ENCODE data around the gene WASHC2C. TPM values are rescaled to one million over a fixed set of nuclear protein-coding genes. Genes with fewer than 3 reads are reported as not detected.
"Not testable (repeated sequence)": the region's sequence is repeated elsewhere in the genome, so short reads cannot be mapped to it uniquely, and the experiment has no call there.

The WASHC2C gene
- polyA plus RNA-seq, 1 donor from 2014 or later = 26.3 TPM

DNA sequence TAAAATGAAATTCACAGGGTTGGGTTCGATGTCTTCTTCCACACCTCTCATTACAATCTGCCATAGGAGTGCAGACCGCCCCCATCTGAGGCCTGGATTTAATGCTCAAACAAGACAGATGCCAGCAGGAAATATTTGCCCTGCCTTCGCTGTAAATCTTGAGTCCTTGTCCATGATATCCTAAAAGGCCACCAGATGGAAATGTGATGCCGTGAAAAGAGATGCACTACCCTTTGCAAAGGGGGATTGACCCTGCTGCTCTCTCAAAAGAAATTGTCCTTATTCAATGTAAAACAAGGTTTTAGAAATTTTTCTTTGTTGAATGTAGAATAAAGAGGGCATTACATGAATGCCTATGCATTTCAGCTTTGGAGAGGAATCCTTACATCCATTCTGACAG lies 82.8 kb downstream of the WASHC2C start:
- H3K9me3 ChIP-seq (ENCODE audit: low read length) = no peaks in the 10 kb centered on the region
- no peak overlapping the region for H3K4me3 ChIP-seq (ENCODE audit: low read length)
- no peak overlapping the region for H3K27ac ChIP-seq (ENCODE audit: low read length)
- H3K36me3 ChIP-seq (ENCODE audit: insufficient read depth, low read length) = no peaks in the 10 kb centered on the region
- H2AFZ ChIP-seq (ENCODE audit: low read depth, low read length) = no peak overlapping the region
- no peaks in the 10 kb centered on the region for H3K79me2 ChIP-seq (replicated peaks; ENCODE audit: insufficient read depth, low read length)
- no peaks in the 10 kb centered on the region for H3F3A ChIP-seq (ENCODE audit: insufficient read depth, low read length, poor library complexity, severe bottlenecking)
- no peak overlapping the region for H3K4me2 ChIP-seq (ENCODE audit: low read length)
- no peaks in the 10 kb centered on the region for H3K27me3 ChIP-seq (ENCODE audit: insufficient read depth, low read depth, low read length)
- TF ChIP-seq, protein P1, sequence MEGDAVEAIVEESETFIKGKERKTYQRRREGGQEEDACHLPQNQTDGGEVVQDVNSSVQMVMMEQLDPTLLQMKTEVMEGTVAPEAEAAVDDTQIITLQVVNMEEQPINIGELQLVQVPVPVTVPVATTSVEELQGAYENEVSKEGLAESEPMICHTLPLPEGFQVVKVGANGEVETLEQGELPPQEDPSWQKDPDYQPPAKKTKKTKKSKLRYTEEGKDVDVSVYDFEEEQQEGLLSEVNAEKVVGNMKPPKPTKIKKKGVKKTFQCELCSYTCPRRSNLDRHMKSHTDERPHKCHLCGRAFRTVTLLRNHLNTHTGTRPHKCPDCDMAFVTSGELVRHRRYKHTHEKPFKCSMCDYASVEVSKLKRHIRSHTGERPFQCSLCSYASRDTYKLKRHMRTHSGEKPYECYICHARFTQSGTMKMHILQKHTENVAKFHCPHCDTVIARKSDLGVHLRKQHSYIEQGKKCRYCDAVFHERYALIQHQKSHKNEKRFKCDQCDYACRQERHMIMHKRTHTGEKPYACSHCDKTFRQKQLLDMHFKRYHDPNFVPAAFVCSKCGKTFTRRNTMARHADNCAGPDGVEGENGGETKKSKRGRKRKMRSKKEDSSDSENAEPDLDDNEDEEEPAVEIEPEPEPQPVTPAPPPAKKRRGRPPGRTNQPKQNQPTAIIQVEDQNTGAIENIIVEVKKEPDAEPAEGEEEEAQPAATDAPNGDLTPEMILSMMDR (IDR thresholded peaks at IDR 0.05; ENCODE audit: poor library complexity, severe bottlenecking) = no peak
- no peak for TF ChIP-seq RAD21 (conservative IDR thresholded peaks at IDR 0.05)
- H3K9ac ChIP-seq (ENCODE audit: low read length) = no peak overlapping the region
- no peaks in the 10 kb centered on the region for H4K20me1 ChIP-seq (ENCODE audit: insufficient read depth)
- H3K9me2 ChIP-seq (ENCODE audit: insufficient read depth, low read length) = no peaks in the 10 kb centered on the region

DNA sequence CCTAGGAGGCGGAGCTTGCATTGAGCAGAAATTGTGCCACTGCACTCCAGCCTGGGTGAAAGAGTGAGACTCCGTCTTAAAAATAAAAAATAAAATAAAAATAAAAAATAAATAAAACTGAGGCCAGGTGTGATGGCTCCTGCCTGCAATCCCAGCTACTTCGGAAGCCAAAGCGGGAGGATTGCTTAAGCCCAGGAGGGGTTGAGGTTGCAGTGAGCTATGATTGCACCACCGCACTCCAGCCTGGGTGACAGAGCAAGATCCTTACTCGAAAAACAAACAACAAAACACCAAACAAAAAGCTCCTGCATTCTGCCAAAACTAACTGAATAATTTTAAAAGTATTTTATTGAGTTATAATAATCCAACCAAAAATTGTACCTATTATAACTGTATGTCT lies 84.0 kb downstream of the WASHC2C start:
- Histone ChIP-seq H2AFZ (ENCODE audit: low read depth, low read length) (no peak overlapping the region), H3K9me2 (ENCODE audit: insufficient read depth, low read length) (no peaks in the 10 kb centered on the region)

DNA sequence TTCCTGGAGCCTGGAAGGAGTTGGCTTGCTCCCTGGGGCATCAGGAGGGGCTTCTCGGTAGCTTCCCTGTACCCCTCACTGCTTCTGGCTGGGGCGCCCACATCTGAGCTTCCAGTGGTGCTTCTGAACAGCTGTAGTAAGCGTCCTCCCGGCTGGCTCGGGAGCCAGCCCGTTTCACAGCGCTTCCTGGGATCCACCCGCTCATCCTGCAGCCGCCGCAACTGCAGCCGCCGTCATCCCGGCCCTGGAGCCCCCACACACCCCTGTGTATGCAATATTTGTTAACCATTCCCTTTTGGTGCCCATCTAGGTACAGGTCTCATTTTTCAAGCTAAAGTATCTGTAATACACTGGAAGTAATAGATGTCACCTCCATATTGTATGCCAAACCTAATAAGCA lies 85.9 kb downstream of the WASHC2C start:
- H3F3A ChIP-seq (ENCODE audit: insufficient read depth, low read length, poor library complexity, severe bottlenecking); H2AFZ ChIP-seq (ENCODE audit: low read depth, low read length): not testable (repeated sequence)

More for the DNA sequence above, 84.0 kb downstream of the WASHC2C start:
- Histone ChIP-seq H3K79me2 (replicated peaks; ENCODE audit: insufficient read depth, low read length) (no peaks in the 10 kb centered on the region), H3K9ac (ENCODE audit: low read length) (no peak overlapping the region), H3F3A (ENCODE audit: insufficient read depth, low read length, poor library complexity, severe bottlenecking) (no peaks in the 10 kb centered on the region), H3K4me3 (ENCODE audit: low read length) (no peak overlapping the region), H3K9me3 (ENCODE audit: low read length) (no peaks in the 10 kb centered on the region), H4K20me1 (ENCODE audit: insufficient read depth) (no peaks in the 10 kb centered on the region), H3K27me3 (ENCODE audit: insufficient read depth, low read depth, low read length) (no peaks in the 10 kb centered on the region), H3K27ac (ENCODE audit: low read length) (no peak overlapping the region), H3K36me3 (ENCODE audit: insufficient read depth, low read length) (no peaks in the 10 kb centered on the region), H3K4me2 (ENCODE audit: low read length) (no peak overlapping the region)
- TF ChIP-seq SMC3 (conservative IDR thresholded peaks at IDR 0.05; ENCODE audit: poor library complexity) (no peak), EZH2 (IDR thresholded peaks at IDR 0.05; ENCODE audit: borderline replicate concordance, insufficient read depth, low read length, poor library complexity, severe bottlenecking) (no peak), MXI1 (conservative IDR thresholded peaks at IDR 0.05; ENCODE audit: poor library complexity, severe bottlenecking) (no peak), TAF1 (IDR thresholded peaks at IDR 0.05; ENCODE audit: low read depth) (no peak), RAD21 (conservative IDR thresholded peaks at IDR 0.05) (no peak), POLR2AphosphoS5 (IDR thresholded peaks at IDR 0.05) (no peak), EP300 (conservative IDR thresholded peaks at IDR 0.05; ENCODE audit: poor library complexity, severe bottlenecking) (no peak)
- TF ChIP-seq, protein P1 (IDR thresholded peaks at IDR 0.05; ENCODE audit: poor library complexity, severe bottlenecking) = no peak
- TF ChIP-seq, protein P2, sequence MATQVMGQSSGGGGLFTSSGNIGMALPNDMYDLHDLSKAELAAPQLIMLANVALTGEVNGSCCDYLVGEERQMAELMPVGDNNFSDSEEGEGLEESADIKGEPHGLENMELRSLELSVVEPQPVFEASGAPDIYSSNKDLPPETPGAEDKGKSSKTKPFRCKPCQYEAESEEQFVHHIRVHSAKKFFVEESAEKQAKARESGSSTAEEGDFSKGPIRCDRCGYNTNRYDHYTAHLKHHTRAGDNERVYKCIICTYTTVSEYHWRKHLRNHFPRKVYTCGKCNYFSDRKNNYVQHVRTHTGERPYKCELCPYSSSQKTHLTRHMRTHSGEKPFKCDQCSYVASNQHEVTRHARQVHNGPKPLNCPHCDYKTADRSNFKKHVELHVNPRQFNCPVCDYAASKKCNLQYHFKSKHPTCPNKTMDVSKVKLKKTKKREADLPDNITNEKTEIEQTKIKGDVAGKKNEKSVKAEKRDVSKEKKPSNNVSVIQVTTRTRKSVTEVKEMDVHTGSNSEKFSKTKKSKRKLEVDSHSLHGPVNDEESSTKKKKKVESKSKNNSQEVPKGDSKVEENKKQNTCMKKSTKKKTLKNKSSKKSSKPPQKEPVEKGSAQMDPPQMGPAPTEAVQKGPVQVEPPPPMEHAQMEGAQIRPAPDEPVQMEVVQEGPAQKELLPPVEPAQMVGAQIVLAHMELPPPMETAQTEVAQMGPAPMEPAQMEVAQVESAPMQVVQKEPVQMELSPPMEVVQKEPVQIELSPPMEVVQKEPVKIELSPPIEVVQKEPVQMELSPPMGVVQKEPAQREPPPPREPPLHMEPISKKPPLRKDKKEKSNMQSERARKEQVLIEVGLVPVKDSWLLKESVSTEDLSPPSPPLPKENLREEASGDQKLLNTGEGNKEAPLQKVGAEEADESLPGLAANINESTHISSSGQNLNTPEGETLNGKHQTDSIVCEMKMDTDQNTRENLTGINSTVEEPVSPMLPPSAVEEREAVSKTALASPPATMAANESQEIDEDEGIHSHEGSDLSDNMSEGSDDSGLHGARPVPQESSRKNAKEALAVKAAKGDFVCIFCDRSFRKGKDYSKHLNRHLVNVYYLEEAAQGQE (IDR thresholded peaks at IDR 0.05; ENCODE audit: borderline replicate concordance) = no peak

DNA sequence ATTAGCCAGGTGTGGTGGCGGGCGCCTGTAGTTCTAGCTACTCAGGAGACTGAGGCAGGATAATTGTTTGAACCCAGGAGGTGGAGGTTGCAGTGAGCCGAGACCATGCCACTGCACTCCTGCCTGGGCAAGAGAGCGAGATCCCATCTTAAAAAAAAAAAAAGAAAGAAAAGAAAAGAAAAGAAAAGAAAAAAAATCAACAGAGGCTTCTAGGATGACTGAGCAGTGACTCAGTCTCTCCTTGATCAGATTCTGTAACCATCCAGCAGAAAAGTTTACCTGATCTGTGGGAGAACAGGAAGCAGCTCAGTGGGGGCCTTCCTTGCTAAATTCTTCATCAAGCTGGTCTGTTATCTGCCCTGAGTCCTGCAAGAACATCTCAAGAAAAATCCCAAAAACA lies 87.1 kb downstream of the WASHC2C start:
- not testable (repeated sequence) for H3K4me3 ChIP-seq (ENCODE audit: low read length); H3K79me2 ChIP-seq (replicated peaks; ENCODE audit: insufficient read depth, low read length); H4K20me1 ChIP-seq (ENCODE audit: insufficient read depth); H2AFZ ChIP-seq (ENCODE audit: low read depth, low read length); H3K4me2 ChIP-seq (ENCODE audit: low read length); H3K27ac ChIP-seq (ENCODE audit: low read length); H3K9ac ChIP-seq (ENCODE audit: low read length); H3F3A ChIP-seq (ENCODE audit: insufficient read depth, low read length, poor library complexity, severe bottlenecking); H3K9me3 ChIP-seq (ENCODE audit: low read length); H3K9me2 ChIP-seq (ENCODE audit: insufficient read depth, low read length); H3K36me3 ChIP-seq (ENCODE audit: insufficient read depth, low read length); H3K27me3 ChIP-seq (ENCODE audit: insufficient read depth, low read depth, low read length)

More for the DNA sequence above, 85.9 kb downstream of the WASHC2C start:
- not testable (repeated sequence) for H3K9me2 ChIP-seq (ENCODE audit: insufficient read depth, low read length); H4K20me1 ChIP-seq (ENCODE audit: insufficient read depth); H3K4me3 ChIP-seq (ENCODE audit: low read length); H3K36me3 ChIP-seq (ENCODE audit: insufficient read depth, low read length); H3K27me3 ChIP-seq (ENCODE audit: insufficient read depth, low read depth, low read length); H3K27ac ChIP-seq (ENCODE audit: low read length); H3K79me2 ChIP-seq (replicated peaks; ENCODE audit: insufficient read depth, low read length); H3K9me3 ChIP-seq (ENCODE audit: low read length); H3K9ac ChIP-seq (ENCODE audit: low read length); H3K4me2 ChIP-seq (ENCODE audit: low read length)
